Gastrocnemius medialis (tissue), 4 donors: ENCODE measurements around the gene BCOR.

Source experiments
- POLR2A ChIP-seq, 2 donors: fragments of 450-650 bp; IDR thresholded peaks; one replicate each; pipeline ENCODE4 v1.6.1; 2017; ENCODE audit warnings: antibody characterized with exemption in 2 of 2, mild to moderate bottlenecking in 2 of 2, moderate library complexity in 2 of 2
- TF ChIP-seq, protein P1 (sequence below), 5 experiments: fragments of 450-650 bp in 3 of 5; fragments of 200-600 bp in 2 of 5; sonication (generic) in 2 of 5; IDR thresholded peaks in 4 of 5; conservative IDR thresholded peaks in 1 of 5; 1 replicate in 4 of 5; 2 replicates in 1 of 5; pipeline ENCODE4 v1.5.1; 2016 to 2019; ENCODE audit warnings: antibody characterized with exemption in 5 of 5, mild to moderate bottlenecking in 3 of 5, moderate library complexity in 3 of 5

- TF ChIP-seq, protein P1, sequence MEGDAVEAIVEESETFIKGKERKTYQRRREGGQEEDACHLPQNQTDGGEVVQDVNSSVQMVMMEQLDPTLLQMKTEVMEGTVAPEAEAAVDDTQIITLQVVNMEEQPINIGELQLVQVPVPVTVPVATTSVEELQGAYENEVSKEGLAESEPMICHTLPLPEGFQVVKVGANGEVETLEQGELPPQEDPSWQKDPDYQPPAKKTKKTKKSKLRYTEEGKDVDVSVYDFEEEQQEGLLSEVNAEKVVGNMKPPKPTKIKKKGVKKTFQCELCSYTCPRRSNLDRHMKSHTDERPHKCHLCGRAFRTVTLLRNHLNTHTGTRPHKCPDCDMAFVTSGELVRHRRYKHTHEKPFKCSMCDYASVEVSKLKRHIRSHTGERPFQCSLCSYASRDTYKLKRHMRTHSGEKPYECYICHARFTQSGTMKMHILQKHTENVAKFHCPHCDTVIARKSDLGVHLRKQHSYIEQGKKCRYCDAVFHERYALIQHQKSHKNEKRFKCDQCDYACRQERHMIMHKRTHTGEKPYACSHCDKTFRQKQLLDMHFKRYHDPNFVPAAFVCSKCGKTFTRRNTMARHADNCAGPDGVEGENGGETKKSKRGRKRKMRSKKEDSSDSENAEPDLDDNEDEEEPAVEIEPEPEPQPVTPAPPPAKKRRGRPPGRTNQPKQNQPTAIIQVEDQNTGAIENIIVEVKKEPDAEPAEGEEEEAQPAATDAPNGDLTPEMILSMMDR (IDR thresholded peaks at IDR 0.05 in 4 of 5, conservative IDR thresholded peaks at IDR 0.05 in 1 of 5): no peak
- no peak for TF ChIP-seq POLR2A (IDR thresholded peaks at IDR 0.05)
Observed at GRCh38 chrX:40012868-40013265, 84.9 kb downstream of the BCOR start.
